SU-DHL-6 (cell line): ENCODE data around the gene SLC19A1.

Experiments
- CTCF ChIP-seq: fragments of 200-600 bp; sonication (generic); IDR thresholded peaks from one replicate; pipeline ENCODE4 v1.5.1; 2017; ENCODE audit warnings: antibody characterized with exemption, mild to moderate bottlenecking, low read length, moderate library complexity; ENCODE audit not compliant: insufficient read depth, poor library complexity, severe bottlenecking
- EZH2phosphoT487 ChIP-seq: fragments of 200-600 bp; sonication (generic), shearing (Covaris generic); conservative IDR thresholded peaks from 2 replicates; pipeline ENCODE4 v1.6.1; 2018; ENCODE audit warnings: mild to moderate bottlenecking, antibody characterized with exemption, low read length, moderate library complexity, mixed read lengths

- TF ChIP-seq EZH2phosphoT487 (no peak), CTCF (no peak)
Measured at GRCh38 chr21:45522986-45523385, 19.3 kb downstream of the SLC19A1 start.
